ENCODE data around the gene ATP8A2.
A peak's percentile ranks its signal among the peaks of the same experiment; 100 is the strongest.

Gene ATP8A2

DNA sequence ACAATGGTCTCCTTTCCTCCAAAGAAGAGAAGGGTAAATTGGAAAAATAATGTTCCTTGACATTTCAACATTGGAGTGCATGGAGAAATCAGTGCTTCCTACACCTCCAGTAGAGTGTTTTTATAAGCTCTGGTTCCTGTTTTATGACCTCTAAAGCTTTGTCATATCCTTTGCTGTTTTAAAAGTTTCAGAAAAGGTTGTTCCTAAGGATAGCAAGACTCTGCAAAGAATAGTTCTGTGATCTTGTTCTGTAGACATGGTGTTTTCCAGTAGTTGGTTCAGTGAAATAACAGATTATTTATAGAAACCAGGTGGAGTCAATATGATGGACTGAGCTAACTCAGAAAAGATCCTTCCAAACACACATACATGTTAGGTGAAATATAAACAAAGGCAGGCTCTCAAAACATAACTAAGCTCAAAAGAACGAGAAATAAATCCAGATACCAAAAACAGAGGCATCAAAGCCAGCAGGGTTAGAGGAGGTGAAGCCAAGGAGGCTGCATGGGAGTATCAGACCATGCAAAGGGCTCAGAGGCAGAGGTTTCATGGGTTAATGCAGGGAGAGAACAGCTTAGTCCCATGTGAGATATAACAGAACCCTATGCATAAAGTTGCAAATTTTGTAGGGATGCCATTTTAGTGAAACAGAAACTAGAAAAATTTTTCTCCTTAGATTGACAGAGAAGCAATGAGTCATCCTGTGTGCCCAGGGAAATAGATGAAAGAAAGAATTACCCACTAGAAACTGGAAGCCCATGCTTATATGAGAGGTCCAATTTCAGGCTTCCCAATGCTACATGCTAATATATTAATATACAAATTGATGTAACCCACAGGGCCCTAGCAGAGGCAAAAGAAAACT is 635.7 kb downstream of the ATP8A2 start:
- DNase-seq (ENCODE audit: low read depth, low spot score) = no peak

DNA sequence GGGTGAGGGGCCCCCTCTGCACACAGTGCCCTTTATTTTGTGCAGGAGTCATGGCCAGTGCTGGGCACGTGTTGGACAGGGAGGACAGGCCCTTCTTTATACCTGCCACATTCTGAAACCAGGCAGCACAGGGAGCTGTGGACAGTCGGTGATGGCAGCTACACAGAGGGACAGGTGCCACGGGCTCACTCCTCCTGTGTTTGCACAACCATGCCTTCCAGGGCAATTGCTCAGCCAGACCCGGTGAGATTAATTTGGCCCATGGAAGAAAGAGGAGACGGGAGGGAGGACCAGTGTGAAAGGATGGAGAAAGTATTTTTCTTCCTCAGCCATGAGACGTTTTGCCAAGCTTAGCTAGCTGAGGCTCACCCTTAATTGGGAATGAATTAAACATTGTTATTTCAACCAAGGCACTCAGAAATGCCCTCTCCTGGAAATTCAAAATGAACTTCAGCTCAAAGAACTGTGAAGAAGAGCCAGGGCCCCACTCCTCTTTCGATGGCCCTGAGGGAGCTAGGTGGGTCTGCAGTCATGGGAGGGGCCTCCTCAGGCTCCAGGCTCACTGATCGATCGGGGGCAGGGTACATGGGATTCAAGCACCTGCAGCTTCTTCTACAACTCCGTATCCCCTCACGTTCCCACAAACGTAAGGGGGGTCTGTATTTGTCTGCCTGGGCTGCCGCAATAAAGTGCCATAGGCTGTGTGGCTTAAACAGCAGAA is 638.9 kb downstream of the ATP8A2 start:
- no peak for DNase-seq (ENCODE audit: low read depth, low spot score)

DNA sequence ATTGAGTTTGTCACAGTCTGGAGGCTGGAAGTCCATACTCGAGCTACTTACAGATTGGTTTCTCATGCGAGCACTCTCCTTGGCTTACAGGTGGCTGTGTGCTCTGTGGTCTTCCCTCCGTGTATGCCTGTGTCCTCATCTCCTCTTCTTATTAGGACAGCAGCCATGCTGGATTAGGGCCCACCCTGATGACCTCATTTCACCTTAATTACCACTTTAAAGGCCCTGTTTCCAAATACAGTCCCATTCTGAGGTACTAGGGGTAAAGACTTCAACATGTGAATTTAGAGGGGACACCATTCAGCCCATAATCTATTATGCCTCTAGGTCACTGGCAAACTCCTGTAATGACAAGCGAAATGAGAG is 639.4 kb downstream of the ATP8A2 start:
- DNase-seq (ENCODE audit: low read depth, low spot score) = no peak

DNA sequence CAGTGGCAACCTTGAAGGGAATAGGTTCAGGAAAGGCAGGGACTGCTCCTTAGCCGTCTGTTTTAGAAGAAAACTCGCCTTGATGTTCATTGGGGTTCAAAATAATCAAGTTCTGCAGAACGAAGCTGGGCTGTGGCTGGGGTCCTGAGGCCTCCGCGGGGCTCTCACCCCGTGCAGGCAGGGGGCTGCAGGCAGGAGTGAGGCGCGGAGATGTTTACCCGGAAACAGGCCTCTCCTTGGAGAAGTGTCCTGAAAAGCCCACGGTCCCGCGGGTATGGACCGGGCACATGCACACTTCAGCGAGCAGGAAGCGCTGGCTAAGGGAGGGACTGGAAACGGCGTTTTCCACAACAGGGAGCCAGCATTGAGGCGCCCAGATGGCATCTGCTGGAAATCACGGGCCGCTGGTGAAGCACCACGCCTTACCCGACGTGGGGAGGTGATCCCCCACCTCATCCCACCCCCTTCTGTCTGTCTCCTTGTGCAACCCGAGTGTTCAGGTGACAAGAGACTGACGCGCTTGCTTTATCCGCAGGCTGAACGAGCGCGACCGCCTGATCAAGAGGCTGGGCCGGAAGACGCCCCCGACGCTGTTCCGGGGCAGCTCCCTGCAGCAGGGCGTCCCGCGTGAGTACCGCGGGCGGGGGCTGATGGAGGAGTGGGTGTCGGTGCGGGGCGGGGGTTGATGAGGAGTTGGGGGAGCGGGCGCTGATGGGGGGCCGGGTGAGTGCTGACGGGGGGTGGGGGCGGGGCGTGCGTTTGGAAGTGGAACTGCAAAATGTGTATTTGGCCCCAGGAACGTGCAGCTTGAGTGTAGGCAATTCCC is 640.4 kb downstream of the ATP8A2 start:
- DNase-seq (ENCODE audit: low read depth, low spot score) = no peak

DNA sequence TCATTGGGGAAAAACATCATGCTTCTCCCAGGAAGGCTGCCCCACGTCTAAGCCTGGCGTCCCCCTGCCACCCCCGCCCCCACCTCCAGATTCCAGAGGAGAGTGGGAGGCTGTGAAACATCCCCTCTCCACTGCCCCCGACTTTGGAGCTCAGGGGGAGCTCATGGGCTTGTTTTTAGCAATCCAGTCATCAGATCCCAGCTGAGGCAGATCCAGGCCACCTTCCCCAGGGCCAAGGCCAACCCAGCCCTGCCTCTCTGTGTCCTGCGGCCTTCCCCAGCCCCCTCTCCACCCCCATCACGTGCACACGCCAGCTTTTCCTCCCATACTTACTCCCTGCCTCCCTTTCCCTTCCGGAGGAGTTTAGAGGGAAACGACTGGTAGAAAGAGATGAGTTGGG is 641.2 kb downstream of the ATP8A2 start:
- no peak for DNase-seq (ENCODE audit: low read depth, low spot score)

DNA sequence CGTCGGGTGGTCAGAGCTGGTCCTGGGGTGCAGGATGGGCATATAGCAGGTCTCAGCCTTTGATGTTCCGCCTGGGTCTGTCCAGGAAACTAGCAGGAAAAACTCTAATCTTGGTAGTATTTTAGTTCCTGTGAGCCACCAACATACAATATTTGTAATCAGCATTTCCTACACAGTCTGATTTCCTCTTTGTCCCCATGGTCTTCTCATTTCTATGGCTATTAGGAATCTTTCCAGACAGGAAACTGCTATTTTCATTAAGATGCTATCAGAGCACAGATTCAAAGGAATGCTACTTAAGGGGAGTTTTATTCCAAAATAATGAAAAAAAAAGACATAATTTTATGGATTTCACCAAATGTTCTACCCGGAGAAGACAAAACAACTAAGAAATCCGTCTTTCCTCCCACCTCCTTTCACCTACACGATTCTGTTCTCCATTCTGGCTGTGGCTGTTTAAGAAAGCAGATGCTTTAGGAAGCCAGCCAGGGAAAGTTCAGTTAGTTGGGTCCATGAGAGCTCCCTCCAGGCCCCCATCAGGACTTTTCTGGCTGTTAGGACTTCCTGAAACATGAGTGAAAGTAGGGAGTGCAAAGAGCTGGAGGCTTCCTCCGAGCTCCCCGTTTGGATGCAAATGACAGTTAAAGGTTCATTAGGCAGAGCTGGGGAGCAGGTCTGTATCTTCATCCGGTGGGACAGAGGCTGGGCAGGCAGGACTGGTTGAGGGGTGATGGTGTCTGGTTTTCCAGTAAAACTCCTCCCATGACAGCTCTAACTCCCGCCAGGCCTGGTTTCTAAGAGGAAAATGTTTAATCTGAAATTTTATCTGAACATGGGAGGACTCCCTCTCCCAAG is 643.7 kb downstream of the ATP8A2 start:
- DNase-seq (ENCODE audit: low read depth, low spot score) = no peak

DNA sequence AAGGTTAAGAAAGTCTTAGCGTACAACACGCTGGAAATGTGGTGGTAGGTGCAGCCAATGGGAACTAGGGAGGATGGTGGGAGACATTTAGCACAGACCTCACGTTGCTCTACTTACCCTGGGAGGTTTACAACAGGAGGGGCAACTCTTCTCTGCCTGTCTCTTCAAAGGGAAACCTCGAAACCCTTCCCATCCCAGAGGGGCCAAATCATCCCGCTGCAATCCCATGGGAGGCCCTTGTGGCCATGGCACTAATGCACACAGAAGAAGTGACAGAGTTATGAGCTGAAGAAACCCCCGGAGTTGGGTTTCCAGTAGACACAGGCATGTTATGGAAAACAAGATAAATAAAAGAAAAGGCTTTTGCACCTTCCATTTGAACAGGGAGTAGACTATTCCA is 644.4 kb downstream of the ATP8A2 start:
- DNase-seq (ENCODE audit: low read depth, low spot score) = no peak

DNA sequence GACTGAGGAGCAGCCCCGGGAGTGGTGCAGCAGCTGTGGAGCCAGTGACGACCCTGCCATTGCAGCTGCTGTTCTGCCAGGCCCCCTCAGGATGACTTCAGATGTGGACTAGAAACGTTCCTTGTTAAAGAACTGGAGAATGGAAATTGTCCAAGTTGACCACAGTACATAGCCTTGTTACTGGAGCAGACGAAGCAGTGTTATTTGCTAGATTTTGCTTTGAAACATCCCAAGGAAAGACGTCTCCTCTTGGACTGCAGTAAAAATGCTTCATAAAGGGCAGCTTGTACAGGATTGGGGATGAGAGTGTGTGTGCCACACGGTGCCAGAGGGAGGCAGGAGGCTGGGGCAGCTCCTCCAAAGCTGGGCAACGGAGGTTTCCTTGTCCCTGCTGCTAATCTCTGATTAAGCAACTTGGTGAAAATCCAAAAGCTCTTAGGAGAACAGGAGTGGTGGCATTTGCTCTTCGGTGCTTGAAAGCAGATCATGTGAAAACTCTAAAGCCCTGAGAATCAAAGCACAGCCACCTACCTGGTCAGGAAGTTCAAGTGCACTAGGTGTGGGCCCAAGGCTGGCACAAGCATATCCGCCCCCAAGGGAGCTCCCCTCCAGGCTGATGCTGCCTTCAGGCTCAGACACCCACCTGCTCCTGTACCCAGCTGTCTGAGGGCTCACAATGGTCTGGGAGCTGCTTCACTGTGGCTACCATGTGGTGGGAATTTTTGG is 645.6 kb downstream of the ATP8A2 start:
- no peak for DNase-seq (ENCODE audit: low read depth, low spot score)

DNA sequence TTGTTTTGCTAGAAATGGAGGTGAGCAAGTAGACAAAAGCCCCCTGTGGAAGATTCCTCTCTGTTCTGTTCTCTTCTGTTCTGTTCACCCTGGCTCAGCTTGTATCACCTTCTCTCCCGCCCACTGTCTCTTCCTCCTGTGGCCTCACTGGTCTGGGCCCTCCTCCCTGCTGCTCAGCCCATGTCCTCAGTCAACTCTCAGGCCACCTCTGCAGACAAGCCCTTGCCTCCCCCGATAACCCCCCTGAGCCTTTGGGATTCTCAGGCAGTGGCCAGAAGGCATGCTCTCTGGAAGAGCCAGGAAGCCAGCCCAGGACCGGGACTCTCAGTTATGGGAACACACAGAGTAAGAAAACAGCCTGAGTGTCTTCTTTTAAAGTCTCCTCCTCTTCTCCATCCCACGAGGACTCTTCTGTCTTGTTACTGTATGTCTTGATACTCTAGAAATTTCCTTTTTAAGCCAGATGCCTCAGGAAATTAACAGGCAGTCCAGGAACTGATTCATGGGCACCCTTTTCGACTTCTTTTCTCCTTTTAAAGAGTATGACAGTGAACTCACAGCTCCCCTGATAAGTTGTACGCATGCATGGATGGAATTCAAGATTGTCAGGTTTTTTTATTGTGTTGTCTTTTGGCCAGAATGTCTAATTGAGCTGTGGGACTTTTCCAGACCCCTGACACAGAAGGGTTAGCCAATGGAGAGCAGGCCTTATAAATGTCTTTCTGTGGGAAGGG is 646.3 kb downstream of the ATP8A2 start:
- peak; percentile 12 for DNase-seq (ENCODE audit: low read depth, low spot score)

DNA sequence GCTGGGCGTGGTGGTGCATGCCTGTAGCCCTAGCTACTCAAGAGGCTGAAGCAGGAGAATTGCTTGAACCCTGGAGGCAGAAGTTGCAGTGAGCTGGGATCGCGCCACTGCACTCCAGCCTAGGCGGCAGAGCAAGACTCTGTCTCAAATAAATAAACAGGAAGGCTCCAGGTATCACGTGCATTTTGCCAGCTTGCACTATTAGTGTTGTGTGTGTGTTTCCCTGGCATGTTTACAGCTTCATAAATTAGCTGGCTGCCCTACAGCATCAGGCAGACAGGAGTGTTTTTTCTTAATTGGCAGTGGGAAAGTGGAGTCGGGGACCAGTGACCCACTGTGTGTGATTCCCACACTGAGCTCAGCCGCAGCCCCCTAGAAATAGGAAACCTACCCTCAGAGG is 647.5 kb downstream of the ATP8A2 start:
- no peak for DNase-seq (ENCODE audit: low read depth, low spot score)

DNA sequence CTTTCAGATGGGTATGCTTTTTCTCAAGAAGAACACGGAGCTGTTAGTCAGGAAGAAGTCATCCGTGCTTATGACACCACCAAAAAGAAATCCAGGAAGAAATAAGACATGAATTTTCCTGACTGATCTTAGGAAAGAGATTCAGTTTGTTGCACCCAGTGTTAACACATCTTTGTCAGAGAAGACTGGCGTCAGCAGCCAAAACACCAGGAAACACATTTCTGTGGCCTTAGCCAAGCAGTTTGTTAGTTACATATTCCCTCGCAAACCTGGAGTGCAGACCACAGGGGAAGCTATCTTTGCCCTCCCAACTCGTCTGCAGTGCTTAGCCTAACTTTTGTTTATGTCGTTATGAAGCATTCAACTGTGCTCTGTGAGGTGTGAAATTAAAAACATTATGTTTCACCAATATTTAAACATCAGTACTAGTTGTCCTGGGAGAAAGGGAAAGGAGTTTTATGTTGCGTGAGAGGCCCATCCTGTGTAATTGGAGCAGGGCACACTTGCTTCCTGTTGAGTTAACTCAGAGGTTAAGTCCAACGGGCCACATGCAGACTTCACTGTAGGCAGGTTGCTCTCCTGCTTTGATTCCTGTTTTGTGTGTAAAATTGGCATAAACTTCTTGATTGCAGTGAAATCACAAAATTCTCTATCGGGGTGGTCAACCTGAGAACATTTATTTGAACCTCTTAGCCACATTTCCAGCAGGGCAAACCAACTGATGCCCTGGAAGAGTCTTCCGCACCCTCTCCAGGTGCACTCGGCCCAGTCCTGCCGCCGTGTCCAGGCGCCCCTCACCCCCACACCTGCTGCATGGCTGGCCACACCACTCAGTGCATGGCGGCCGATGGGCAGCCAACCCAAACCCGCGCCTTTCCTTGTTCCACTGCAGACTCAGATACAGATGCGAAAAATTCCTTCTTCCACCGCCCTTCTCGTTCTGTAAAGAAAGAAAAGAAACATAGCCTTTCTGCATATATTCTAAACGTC is 648.4 kb downstream of the ATP8A2 start:
- DNase-seq (ENCODE audit: low read depth, low spot score) = no peak

DNA sequence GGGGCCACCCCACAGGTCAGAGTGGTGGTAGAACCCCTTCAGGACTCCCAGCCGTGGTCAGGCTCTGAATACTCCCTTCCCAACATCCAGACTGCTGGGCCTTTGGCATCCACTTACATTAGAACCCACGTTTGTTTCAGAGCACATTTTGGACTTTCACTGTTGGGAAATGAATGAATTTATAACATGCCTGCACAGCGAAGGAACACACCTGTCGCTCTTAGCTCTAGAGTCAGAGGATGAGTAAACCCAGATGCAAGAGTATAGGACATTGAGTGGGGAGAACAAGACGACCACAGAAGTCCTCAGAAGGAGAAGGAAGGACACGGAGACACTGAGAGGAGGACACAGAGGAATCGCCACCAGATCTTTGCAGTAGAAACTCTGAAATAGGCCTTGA is 649.1 kb downstream of the ATP8A2 start:
- no peak for DNase-seq (ENCODE audit: low read depth, low spot score)

DNA sequence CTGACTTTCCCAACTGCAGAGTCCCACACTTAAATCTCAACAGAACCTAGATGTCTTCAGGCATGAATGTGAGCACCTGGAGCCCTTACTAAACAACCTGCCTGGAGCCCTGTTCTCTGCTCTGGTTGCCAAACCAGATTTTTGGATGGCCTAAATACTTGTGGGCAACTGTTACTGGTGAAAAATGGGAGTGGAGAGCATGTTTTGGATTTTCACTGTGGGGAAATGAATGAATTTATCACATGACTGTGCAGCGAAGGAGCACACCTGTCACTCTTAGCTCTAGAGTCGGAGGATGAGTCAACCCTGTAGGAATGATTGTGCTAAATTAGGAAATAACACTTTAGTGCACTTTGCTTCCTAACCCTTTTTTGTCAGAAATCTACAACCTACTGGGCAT is 649.7 kb downstream of the ATP8A2 start:
- peak; percentile 33 for DNase-seq (ENCODE audit: low read depth, low spot score)

DNA sequence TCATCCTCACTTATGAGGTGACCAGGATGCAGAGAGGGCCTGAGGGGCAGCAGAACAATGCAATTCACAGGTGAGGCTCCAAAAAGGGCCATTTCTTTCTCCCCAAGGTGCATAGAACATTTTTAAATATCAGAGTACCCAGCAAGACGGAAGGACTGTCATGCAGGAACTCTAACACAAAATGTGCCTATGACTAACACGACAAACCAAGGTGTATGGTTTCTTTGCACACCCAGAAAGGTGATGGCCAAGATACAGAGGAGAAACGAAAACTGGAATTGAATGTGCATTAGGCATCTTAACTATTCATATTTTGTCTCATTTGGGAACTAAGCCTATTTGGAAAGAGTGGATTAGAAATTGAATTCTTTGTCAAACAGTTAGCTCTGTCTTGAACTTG is 650.2 kb downstream of the ATP8A2 start:
- no peak for DNase-seq (ENCODE audit: low read depth, low spot score)

DNA sequence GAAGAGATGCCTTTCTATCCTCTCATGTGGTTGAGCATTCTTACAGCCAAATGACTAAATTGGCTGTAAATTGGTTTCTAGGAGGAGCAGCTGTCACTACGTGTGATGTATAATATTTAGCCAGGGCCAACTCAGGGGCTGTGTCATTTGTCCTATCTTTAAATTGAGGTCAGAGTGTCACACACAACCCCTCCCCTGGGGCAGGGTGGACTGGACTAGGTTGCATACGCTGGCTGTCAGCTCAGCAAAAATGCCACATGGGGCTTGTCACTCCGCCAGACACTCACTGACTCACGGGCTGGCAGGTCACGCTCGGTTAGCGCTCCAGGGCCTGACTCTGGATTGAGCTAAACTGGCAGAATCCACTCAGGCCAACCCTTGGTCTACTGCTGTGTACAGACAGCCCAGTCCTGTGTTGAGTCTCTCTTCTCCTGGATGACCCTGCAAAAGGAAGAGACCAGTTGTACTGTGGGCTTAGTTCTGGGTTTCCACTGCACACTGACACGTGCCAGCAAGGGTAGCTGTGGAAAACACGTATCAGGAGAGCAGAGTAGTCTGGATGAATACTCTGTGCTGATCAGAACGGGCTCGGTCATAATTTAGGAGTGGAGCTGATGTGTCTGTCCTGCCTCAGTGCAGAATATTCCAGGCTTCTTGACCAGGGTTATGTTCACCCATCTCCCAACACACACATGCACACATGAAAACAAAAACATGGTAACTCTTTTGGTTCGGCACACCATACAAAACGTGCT is 650.9 kb downstream of the ATP8A2 start:
- peak; percentile 84 for DNase-seq (ENCODE audit: low read depth, low spot score)

DNA sequence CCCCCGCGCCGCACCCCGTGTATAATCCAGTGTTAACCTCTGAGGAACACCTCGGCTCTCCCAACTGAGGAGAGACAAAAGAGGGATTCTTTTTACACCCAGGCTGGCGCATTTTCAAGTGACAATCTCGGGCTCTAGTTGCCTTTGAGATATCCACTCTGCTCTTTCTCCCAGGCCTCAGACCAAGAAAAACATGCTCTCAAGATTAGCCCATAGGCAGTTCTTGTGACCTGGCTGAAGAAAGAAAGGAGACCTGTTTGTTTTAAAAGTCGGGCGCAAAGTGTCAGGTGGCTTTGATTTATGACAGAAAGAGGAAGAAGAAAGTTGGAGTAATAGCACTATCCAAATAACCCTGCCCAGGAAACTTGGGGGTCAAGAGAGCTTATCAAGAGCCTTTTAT is 652.8 kb downstream of the ATP8A2 start:
- DNase-seq (ENCODE audit: low read depth, low spot score) = peak; percentile 37

DNA sequence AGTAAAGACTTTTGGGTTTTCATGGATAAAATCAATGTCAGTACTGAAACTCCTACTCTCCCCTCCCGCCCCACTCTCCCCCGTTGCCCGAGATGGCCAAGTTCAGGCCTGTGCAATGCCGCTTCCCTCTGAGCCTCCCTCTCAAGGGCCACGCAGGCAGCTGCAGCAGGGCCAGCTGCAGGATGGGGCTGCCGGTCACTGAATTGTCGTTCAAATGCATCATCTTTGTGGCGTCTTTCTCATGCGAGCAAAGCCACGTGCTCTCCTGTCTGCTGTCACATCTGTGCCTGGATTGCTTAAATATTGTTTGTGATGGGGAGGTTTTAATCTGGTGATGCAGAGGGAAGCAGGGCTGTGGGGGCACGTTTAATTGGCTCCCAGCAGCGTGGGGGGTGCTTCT is 653.4 kb downstream of the ATP8A2 start:
- no peak for DNase-seq (ENCODE audit: low read depth, low spot score)

DNA sequence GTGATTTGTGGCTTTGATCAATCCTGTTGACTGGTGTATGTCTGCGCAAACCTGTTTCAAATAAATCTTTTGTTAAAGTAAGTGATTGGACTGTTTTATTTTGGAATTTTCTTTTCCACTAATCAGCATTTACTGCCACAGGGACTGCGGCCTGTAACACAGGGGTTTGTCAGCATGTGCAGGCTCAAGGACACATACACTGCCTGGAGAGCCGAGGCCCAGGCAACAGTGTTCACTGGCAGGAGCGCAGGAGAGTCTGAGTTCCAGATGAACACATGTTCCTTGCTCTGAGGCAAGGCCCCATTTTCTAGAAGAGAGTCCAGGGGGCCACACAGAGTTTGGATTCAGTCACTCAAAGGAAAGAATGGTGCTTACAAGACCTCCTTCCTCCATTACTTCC is 654.0 kb downstream of the ATP8A2 start:
- no peak for DNase-seq (ENCODE audit: low read depth, low spot score)

Data from ELF-1 (cell line).